A673 (cell line): ENCODE data around the gene TPM4. TPM values are rescaled to one million over a fixed set of nuclear protein-coding genes. Genes with fewer than 3 reads are reported as not detected.

Source experiments
- BruUV-seq: library from RNA; stranded (reverse); fragments of 400-500 nt; replicated peaks from 2 replicates; lab custom pipeline; 2021; lab: Mats Ljungman, UMichigan
- CTCF ChIA-PET: fragments of 300-600 bp; sonication (Branson Sonifier 250); formaldehyde crosslinking; loops from one replicate; lab custom pipeline; 2022; ENCODE audit warnings: antibody characterized with exemption; lab: Charles Lee
- POLR2A ChIA-PET: fragments of 300-600 bp; sonication (Branson Sonifier 250); formaldehyde crosslinking; loops from one replicate; lab custom pipeline; 2022; ENCODE audit warnings: antibody characterized with exemption; ENCODE audit not compliant: low non-redundant PET; lab: Charles Lee
- DNase-seq: peaks from one replicate; pipeline ENCODE4 v3.0.0-alpha.2; 2015; ENCODE audit warnings: low spot score
- H3K27ac ChIP-seq: fragments of 200-600 bp; sonication (generic); 2 replicates; pipeline ENCODE4 v1.5.1; 2016; ENCODE audit warnings: mixed run types, low read depth, mild to moderate bottlenecking, mixed read lengths, antibody characterized with exemption, low read length; ENCODE audit not compliant: poor library complexity, severe bottlenecking
- H3K27me3 ChIP-seq: fragments of 200-600 bp; sonication (generic); replicated peaks from 2 replicates; pipeline ENCODE4 v1.6.1; 2017; ENCODE audit warnings: mixed run types, low read depth, mild to moderate bottlenecking, mixed read lengths, antibody characterized with exemption, low read length; ENCODE audit not compliant: insufficient read depth, poor library complexity
- H3K36me3 ChIP-seq: fragments of 200-600 bp; sonication (generic); 2 replicates; pipeline ENCODE4 v1.6.1; 2016; ENCODE audit warnings: mixed run types, mild to moderate bottlenecking, mixed read lengths, antibody characterized with exemption, low read length; ENCODE audit not compliant: insufficient read depth, poor library complexity, severe bottlenecking
- H3K4me1 ChIP-seq: fragments of 200-600 bp; sonication (generic); 2 replicates; pipeline ENCODE4 v1.6.1; 2017; ENCODE audit warnings: mixed run types, mild to moderate bottlenecking, mixed read lengths, antibody characterized with exemption, low read length; ENCODE audit not compliant: insufficient read depth, poor library complexity, severe bottlenecking
- H3K4me3 ChIP-seq: fragments of 200-600 bp; sonication (generic); 2 replicates; pipeline ENCODE4 v1.5.1; 2016; ENCODE audit warnings: low read depth, mixed run types, mild to moderate bottlenecking, mixed read lengths, low read length; ENCODE audit not compliant: poor library complexity, severe bottlenecking
- H3K9me3 ChIP-seq: fragments of 200-600 bp; sonication (generic); 2 replicates; pipeline ENCODE4 v1.6.1; 2016; ENCODE audit warnings: mixed run types, low read depth, mild to moderate bottlenecking, mixed read lengths, antibody characterized with exemption, low read length; ENCODE audit not compliant: poor library complexity, severe bottlenecking
- CTCF ChIP-seq: fragments of 300-800, 200-600 bp; sonication (generic); conservative IDR thresholded peaks from 2 replicates; pipeline ENCODE4 v1.5.1; 2017; ENCODE audit warnings: low read depth, mild to moderate bottlenecking, antibody characterized with exemption, low read length, moderate library complexity, mixed read lengths
- EZH2 ChIP-seq: fragments of 200-600 bp; sonication (generic); IDR thresholded peaks from 2 replicates; pipeline ENCODE4 v1.6.1; 2017; ENCODE audit warnings: borderline replicate concordance, low read depth, mild to moderate bottlenecking, mixed read lengths, antibody characterized with exemption, low read length; ENCODE audit not compliant: poor library complexity, severe bottlenecking
- intact Hi-C: fragments of 100-400 bp; cut with micrococcal nuclease; formaldehyde crosslinking; loops from one replicate; pipeline ENCODE4 v1.10.0; 2022; ENCODE audit not compliant: unreplicated experiment
- total RNA-seq: library from RNA; stranded (reverse); gene quantifications from 2 replicates; pipeline ENCODE4 v1.2.3, GENCODE V29; 2021

TPM4 gene
- total RNA-seq, 1 experiment from 2014 or later, result 476 TPM

GRCh38 chr19:16043156-16043757 is 33.0 kb upstream of the TPM4 start:
- CTCF ChIA-PET, result interaction anchor here (0.6 kb wide), 1 partner anchor 16 kb away, joined by 5 read pairs; no protein-coding TSS in a partner anchor
- DNase-seq, result no peak
- Histone ChIP-seq H3K36me3 (no peaks in the 10 kb centered on the region), H3K27me3 (no peaks in the 10 kb centered on the region), H3K9me3 (no peaks in the 10 kb centered on the region), H3K4me3 (no peak overlapping the region), H3K27ac (no peak overlapping the region), H3K4me1 (no peaks in the 10 kb centered on the region)
- POLR2A ChIA-PET, result no interaction called here
- BruUV-seq, result no TSS peak
- no peak for TF ChIP-seq EZH2
- TF ChIP-seq CTCF, result no peak
- intact Hi-C loops, result loop anchor here (10.0 kb wide), 1 partner anchor 342 kb away; no protein-coding TSS in a partner anchor

- intact Hi-C loops, result loop anchor here (10.0 kb wide), 1 partner anchor 340 kb away; no protein-coding TSS in a partner anchor
- H3K9me3 ChIP-seq, result no peaks in the 10 kb centered on the region
- no peak overlapping the region for H3K27ac ChIP-seq
- no peak for DNase-seq
- POLR2A ChIA-PET, result no interaction called here
- no peaks in the 10 kb centered on the region for H3K4me1 ChIP-seq
- H3K4me3 ChIP-seq, result no peak overlapping the region
- CTCF ChIA-PET, result no interaction called here
- H3K27me3 ChIP-seq, result no peaks in the 10 kb centered on the region
- TF ChIP-seq CTCF, result no peak
- TF ChIP-seq EZH2, result no peak
- BruUV-seq, result no TSS peak
- H3K36me3 ChIP-seq, result no peaks in the 10 kb centered on the region
Measured at GRCh38 chr19:16044746-16045145, 31.5 kb upstream of the TPM4 start.

GRCh38 chr19:16045171-16045570 is 31.1 kb upstream of the TPM4 start:
- no peak for TF ChIP-seq CTCF
- no peak for TF ChIP-seq EZH2
- Histone ChIP-seq H3K4me1 (no peaks in the 10 kb centered on the region), H3K36me3 (no peaks in the 10 kb centered on the region), H3K9me3 (no peaks in the 10 kb centered on the region), H3K27ac (no peak overlapping the region), H3K27me3 (no peaks in the 10 kb centered on the region), H3K4me3 (no peak overlapping the region)
- intact Hi-C loops, result loop anchor here (10.0 kb wide), 1 partner anchor 340 kb away; no protein-coding TSS in a partner anchor
- CTCF ChIA-PET, result no interaction called here
- POLR2A ChIA-PET, result no interaction called here
- DNase-seq, result no peak
- BruUV-seq, result no TSS peak
